ENCODE measurements around the gene MUSK.

- TF ChIP-seq CTCF (IDR thresholded peaks at IDR 0.05) (no peak), POLR2A (IDR thresholded peaks at IDR 0.05) (no peak)
Observed at GRCh38 chr9:110785166-110785565, 116.6 kb downstream of the MUSK start.

Data from testis (tissue), 2 donors.